SU-DHL-6 (cell line): ENCODE data around the gene KAT8.

Experiments
- EZH2phosphoT487 ChIP-seq: fragments of 200-600 bp; sonication (generic), shearing (Covaris generic); conservative IDR thresholded peaks from 2 replicates; pipeline ENCODE4 v1.6.1; 2018; ENCODE audit warnings: mild to moderate bottlenecking, antibody characterized with exemption, low read length, moderate library complexity, mixed read lengths
- TF ChIP-seq, protein P1 (sequence below): fragments of 200-600 bp; sonication (generic); IDR thresholded peaks from one replicate; pipeline ENCODE4 v1.5.1; 2017; ENCODE audit warnings: antibody characterized with exemption, mild to moderate bottlenecking, low read length, moderate library complexity; ENCODE audit not compliant: insufficient read depth, poor library complexity, severe bottlenecking

DNA sequence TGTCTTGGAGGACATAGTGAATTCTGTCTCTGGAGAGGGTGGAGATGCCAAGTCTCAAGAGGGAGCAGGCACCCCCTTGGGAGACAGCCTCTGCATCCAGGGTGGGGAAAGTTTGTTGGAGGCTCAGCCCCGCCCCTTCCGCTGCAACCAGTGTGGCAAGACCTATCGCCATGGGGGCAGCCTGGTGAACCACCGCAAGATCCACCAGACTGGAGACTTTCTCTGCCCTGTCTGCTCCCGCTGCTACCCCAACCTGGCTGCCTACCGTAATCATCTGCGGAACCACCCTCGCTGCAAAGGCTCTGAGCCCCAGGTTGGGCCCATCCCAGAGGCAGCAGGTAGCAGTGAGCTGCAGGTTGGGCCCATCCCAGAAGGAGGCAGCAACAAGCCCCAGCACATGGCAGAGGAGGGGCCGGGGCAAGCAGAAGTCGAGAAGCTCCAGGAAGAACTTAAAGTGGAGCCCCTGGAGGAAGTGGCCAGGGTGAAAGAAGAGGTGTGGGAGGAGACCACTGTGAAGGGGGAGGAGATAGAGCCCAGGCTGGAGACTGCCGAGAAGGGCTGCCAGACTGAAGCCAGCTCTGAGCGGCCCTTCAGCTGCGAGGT lies 38.0 kb upstream of the KAT8 start:
- no peak for TF ChIP-seq EZH2phosphoT487
- TF ChIP-seq, protein P1, sequence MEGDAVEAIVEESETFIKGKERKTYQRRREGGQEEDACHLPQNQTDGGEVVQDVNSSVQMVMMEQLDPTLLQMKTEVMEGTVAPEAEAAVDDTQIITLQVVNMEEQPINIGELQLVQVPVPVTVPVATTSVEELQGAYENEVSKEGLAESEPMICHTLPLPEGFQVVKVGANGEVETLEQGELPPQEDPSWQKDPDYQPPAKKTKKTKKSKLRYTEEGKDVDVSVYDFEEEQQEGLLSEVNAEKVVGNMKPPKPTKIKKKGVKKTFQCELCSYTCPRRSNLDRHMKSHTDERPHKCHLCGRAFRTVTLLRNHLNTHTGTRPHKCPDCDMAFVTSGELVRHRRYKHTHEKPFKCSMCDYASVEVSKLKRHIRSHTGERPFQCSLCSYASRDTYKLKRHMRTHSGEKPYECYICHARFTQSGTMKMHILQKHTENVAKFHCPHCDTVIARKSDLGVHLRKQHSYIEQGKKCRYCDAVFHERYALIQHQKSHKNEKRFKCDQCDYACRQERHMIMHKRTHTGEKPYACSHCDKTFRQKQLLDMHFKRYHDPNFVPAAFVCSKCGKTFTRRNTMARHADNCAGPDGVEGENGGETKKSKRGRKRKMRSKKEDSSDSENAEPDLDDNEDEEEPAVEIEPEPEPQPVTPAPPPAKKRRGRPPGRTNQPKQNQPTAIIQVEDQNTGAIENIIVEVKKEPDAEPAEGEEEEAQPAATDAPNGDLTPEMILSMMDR = no peak
